Thoracic aorta (tissue), 2 donors: ENCODE data around the gene B3GNT5. TPM values are rescaled to one million over a fixed set of nuclear protein-coding genes. Genes with fewer than 3 reads are reported as not detected.

Source experiments
- ATAC-seq: fragments of 150-250 bp; one replicate; pipeline ENCODE4 v1.8.0; 2017; ENCODE audit warnings: low read depth; ENCODE audit not compliant: insufficient number of reproducible peaks, low FRiP score
- DNase-seq: peaks from one replicate; pipeline ENCODE4 v3.0.0-alpha.2; 2020; ENCODE audit warnings: low spot score
- H3K27ac ChIP-seq, 2 donors: fragments of 200-600 bp; sonication (generic); 1 replicate in 1 of 2; 2 replicates in 1 of 2; pipeline ENCODE4 v1.5.1; 2016; ENCODE audit warnings: mild to moderate bottlenecking in 2 of 2, moderate library complexity in 2 of 2
- H3K27me3 ChIP-seq: fragments of 200-600 bp; sonication (generic); replicated peaks from 2 replicates; pipeline ENCODE4 v1.6.0; 2016; ENCODE audit warnings: mild to moderate bottlenecking; ENCODE audit not compliant: insufficient read depth
- H3K36me3 ChIP-seq: fragments of 200-600 bp; sonication (generic); one replicate; pipeline ENCODE4 v1.5.1; 2016
- H3K4me1 ChIP-seq, 2 donors: fragments of 200-600 bp; sonication (generic); 1 replicate in 1 of 2; 2 replicates in 1 of 2; pipeline versions ENCODE4 v1.5.1 to v1.6.0; 2016; ENCODE audit warnings: low read depth in 2 of 2, mild to moderate bottlenecking in 1 of 2; ENCODE audit not compliant: control insufficient read depth in 1 of 2
- H3K4me3 ChIP-seq: fragments of 200-600 bp; sonication (generic); 2 replicates; pipeline ENCODE4 v1.5.1; 2016; ENCODE audit warnings: mild to moderate bottlenecking
- H3K9me3 ChIP-seq: fragments of 200-600 bp; sonication (generic); 2 replicates; pipeline ENCODE4 v1.5.1; 2016
- total RNA-seq, 2 donors: library from RNA; depleted of rRNA; stranded (reverse); fragments of >200 nt; gene quantifications; one replicate each; pipeline versions ENCODE4 v1.1.0 to v1.2.3, GENCODE V29; 2016
- TF ChIP-seq, protein P1 (sequence below): fragments of 200-600 bp; sonication (generic); IDR thresholded peaks from one replicate; pipeline ENCODE4 v1.5.1; 2019; ENCODE audit warnings: antibody characterized with exemption

B3GNT5 gene
- total RNA-seq, 2 donors from 2014 or later, result 3.1 to 7.5 TPM

DNA sequence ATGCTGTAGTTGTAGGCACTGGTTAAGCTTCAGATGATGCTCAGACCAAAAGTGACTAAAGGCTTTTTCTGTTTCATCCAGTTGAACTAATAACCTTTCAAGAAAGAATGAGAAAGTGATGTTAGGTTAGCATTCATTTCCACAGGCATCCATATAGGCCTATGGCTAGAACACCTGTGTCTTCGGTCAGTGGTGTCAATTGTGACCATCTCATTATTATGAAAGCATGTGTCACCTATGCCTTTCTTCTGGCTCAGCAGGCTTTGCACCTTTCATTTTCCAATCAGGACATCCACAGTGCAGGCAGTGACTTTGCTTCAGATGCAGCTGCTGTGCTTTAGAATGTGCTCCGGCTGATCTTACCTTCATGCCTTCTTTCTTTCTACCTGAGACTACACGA, 57.9 kb downstream of the B3GNT5 start:
- Histone ChIP-seq H3K9me3 (no peaks in the 10 kb centered on the region), H3K4me3 (no peak overlapping the region)

DNA sequence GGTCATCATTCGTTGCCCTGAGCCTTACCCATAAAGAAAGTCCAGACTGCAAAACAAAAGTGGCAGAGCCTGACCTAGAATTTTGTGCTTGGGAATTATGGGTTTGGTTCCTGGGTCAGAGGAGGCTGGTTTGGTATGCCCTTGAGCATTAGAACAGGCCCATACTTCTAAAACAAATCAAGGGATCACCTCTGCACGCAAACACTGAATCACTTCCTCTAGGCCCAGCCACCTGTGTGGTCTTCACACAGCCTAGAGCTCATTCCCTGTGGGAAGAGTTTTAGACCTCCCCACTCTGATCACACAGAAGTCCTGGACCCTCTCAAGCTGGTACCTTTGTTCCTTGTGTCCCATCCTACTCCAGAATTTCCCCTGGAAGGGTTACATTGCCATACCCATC, 59.4 kb downstream of the B3GNT5 start:
- H3K36me3 ChIP-seq, result no peaks in the 10 kb centered on the region
- no peaks in the 10 kb centered on the region for H3K27me3 ChIP-seq
- H3K4me3 ChIP-seq, result no peak overlapping the region
- H3K9me3 ChIP-seq, result no peaks in the 10 kb centered on the region
- no peaks in the 10 kb centered on the region for H3K4me1 ChIP-seq
- DNase-seq (no peak), ATAC-seq (no peak)
- H3K27ac ChIP-seq, result no peak overlapping the region
- TF ChIP-seq, protein P1, sequence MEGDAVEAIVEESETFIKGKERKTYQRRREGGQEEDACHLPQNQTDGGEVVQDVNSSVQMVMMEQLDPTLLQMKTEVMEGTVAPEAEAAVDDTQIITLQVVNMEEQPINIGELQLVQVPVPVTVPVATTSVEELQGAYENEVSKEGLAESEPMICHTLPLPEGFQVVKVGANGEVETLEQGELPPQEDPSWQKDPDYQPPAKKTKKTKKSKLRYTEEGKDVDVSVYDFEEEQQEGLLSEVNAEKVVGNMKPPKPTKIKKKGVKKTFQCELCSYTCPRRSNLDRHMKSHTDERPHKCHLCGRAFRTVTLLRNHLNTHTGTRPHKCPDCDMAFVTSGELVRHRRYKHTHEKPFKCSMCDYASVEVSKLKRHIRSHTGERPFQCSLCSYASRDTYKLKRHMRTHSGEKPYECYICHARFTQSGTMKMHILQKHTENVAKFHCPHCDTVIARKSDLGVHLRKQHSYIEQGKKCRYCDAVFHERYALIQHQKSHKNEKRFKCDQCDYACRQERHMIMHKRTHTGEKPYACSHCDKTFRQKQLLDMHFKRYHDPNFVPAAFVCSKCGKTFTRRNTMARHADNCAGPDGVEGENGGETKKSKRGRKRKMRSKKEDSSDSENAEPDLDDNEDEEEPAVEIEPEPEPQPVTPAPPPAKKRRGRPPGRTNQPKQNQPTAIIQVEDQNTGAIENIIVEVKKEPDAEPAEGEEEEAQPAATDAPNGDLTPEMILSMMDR, result no peak

More for the DNA sequence above, 57.9 kb downstream of the B3GNT5 start:
- TF ChIP-seq, protein P1, result no peak
- no peak for ATAC-seq
- Histone ChIP-seq H3K4me1 (no peaks in the 10 kb centered on the region), H3K27ac (no peak overlapping the region), H3K36me3 (no peaks in the 10 kb centered on the region), H3K27me3 (no peaks in the 10 kb centered on the region)
- no peak for DNase-seq

DNA sequence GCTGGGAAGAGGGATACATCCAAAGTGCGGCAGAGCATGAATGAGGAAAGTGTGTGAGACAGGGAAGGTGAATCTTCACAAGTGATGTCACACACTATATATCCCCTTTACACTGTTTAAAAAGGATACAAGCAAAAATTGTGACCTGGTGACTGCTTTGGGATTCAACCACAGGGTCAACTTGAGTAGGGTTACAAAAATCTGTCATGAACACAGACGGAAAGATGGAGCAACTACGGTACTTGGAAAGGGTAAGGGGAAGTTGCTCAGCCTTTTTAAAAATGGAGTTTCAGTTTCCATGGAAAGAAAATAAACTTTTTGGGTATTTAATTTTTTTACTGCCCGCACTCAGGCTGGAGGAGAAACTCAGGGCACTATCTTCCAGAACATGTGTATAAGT, 60.3 kb downstream of the B3GNT5 start:
- ATAC-seq (no peak), DNase-seq (no peak)
- Histone ChIP-seq H3K27ac (no peak overlapping the region), H3K27me3 (no peaks in the 10 kb centered on the region), H3K4me1 (no peaks in the 10 kb centered on the region), H3K9me3 (no peaks in the 10 kb centered on the region), H3K36me3 (no peaks in the 10 kb centered on the region), H3K4me3 (no peak overlapping the region)
- TF ChIP-seq, protein P1, result no peak

DNA sequence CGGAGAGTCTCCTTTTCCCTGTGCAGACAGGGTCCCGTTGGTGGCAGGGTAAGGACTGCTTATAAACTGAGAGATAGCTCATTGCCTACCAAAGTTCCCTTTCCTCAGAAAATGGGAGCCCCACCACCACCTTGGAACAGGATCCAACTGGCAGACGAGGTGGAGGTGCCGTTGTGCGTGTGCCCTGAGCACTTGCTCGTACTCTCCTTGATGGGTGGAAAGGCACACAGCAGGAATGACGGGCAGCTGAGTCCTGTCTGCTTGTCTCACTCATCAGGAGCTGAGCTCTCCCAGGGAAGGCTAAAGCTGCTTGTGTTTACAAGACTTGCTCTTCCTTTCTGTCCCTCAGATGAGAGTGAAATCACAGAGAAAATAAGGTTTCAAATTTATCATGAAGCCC, 60.7 kb downstream of the B3GNT5 start:
- Histone ChIP-seq H3K4me1 (no peaks in the 10 kb centered on the region), H3K27ac (no peak overlapping the region), H3K9me3 (no peaks in the 10 kb centered on the region), H3K27me3 (no peaks in the 10 kb centered on the region), H3K36me3 (no peaks in the 10 kb centered on the region), H3K4me3 (no peak overlapping the region)
- DNase-seq, result no peak
- no peak for ATAC-seq
- TF ChIP-seq, protein P1, result no peak

DNA sequence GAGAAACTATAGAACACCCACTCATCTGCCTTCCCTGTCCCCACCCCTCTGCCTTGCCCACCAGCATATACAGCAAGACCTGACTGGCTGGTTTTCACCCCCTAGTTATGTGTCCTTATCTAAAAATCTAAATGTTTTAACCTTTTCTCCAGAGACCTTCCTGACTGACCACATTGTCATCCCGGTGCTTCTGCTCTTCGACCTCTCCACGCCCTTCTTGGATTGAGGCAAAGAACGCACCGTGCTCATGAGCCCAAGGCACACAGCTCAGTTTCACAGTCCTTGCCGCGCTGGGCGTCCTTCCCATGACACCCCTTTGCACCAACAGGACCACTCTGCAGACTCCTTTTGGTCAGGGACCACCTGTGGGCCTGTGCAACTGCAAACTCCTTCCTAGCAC, 62.7 kb downstream of the B3GNT5 start:
- no peaks in the 10 kb centered on the region for H3K27me3 ChIP-seq

More for the DNA sequence above, 62.7 kb downstream of the B3GNT5 start:
- Histone ChIP-seq H3K4me1 (no peaks in the 10 kb centered on the region), H3K27ac (no peak overlapping the region), H3K4me3 (no peak overlapping the region), H3K9me3 (no peaks in the 10 kb centered on the region), H3K36me3 (no peaks in the 10 kb centered on the region)
- DNase-seq (no peak), ATAC-seq (no peak)
- TF ChIP-seq, protein P1, result no peak
